CD14-positive monocyte (primary cell): ENCODE measurements around the gene PRAMEF12. TPM values are rescaled to one million over a fixed set of nuclear protein-coding genes. Genes with fewer than 3 reads are reported as not detected.

ENCODE experiments used
- DNase-seq, 3 donors: peaks; one replicate each; pipeline ENCODE4 v3.0.0-alpha.2; 2011 to 2022
- H2AFZ ChIP-seq: 2 replicates; pipeline ENCODE4 v1.6.0; 2012; ENCODE audit warnings: mild to moderate bottlenecking, low read depth, low read length, inconsistent platforms; ENCODE audit not compliant: insufficient read depth, poor library complexity, severe bottlenecking
- H3K27ac ChIP-seq, 2 donors: 1 replicate in 1 of 2; 2 replicates in 1 of 2; pipeline ENCODE4 v1.5.1; 2012 to 2013; ENCODE audit warnings: low read length in 2 of 2, control low read depth in 1 of 2, inconsistent platforms in 1 of 2, low read depth in 1 of 2, mild to moderate bottlenecking in 1 of 2
- H3K27me3 ChIP-seq, 2 donors: one replicate each; pipeline versions ENCODE4 v1.6.0 to v1.6.1; 2011 to 2013; ENCODE audit warnings: low read length in 2 of 2; ENCODE audit not compliant: control insufficient read depth in 2 of 2, insufficient read depth in 2 of 2
- H3K36me3 ChIP-seq, 2 donors: replicated peaks in 1 of 2; 1 replicate in 1 of 2; 2 replicates in 1 of 2; pipeline versions ENCODE4 v1.5.1 to v1.6.1; 2012 to 2013; ENCODE audit warnings: low read length in 2 of 2, control low read depth in 1 of 2, inconsistent platforms in 1 of 2, mild to moderate bottlenecking in 1 of 2; ENCODE audit not compliant: insufficient read depth in 2 of 2, control insufficient read depth in 1 of 2
- H3K4me1 ChIP-seq, 2 donors: 1 replicate in 1 of 2; 2 replicates in 1 of 2; pipeline versions ENCODE4 v1.5.1 to v1.6.1; 2012 to 2013; ENCODE audit warnings: low read length in 2 of 2, control low read depth in 1 of 2, inconsistent platforms in 1 of 2, mild to moderate bottlenecking in 1 of 2, moderate library complexity in 1 of 2; ENCODE audit not compliant: insufficient read depth in 2 of 2, control insufficient read depth in 1 of 2
- H3K4me2 ChIP-seq: replicated peaks from 2 replicates; pipeline ENCODE3; 2012; ENCODE audit warnings: low read length, moderate library complexity, mild to moderate bottlenecking; ENCODE audit not compliant: poor library complexity, severe bottlenecking; ENCODE audit errors: extremely low read depth
- H3K4me3 ChIP-seq, 3 experiments: fragments of 200-600 bp in 1 of 3; sonication (generic) in 1 of 3; replicated peaks in 1 of 3; 1 replicate in 2 of 3; 2 replicates in 1 of 3; pipeline ENCODE4 v1.5.1; 2011 to 2013; ENCODE audit warnings: low read length in 3 of 3, mild to moderate bottlenecking in 3 of 3, control low read depth in 2 of 3, low read depth in 2 of 3, inconsistent platforms in 1 of 3, moderate library complexity in 1 of 3
- H3K79me2 ChIP-seq: 2 replicates; pipeline ENCODE4 v1.6.0; 2012; ENCODE audit warnings: mild to moderate bottlenecking, control low read depth, inconsistent platforms, low read length, moderate library complexity; ENCODE audit not compliant: insufficient read depth
- H3K9ac ChIP-seq: 2 replicates; pipeline ENCODE4 v1.6.0; 2017; ENCODE audit warnings: low read length, mild to moderate bottlenecking; ENCODE audit not compliant: insufficient read depth, poor library complexity, severe bottlenecking
- H3K9me3 ChIP-seq, 2 donors: replicated peaks in 1 of 2; 1 replicate in 1 of 2; 2 replicates in 1 of 2; pipeline versions ENCODE4 v1.5.1 to v1.6.1; 2012 to 2013; ENCODE audit warnings: low read length in 2 of 2, control low read depth in 1 of 2; ENCODE audit not compliant: control insufficient read depth in 1 of 2, insufficient read depth in 1 of 2
- H4K20me1 ChIP-seq: 2 replicates; pipeline ENCODE4 v1.6.0; 2012; ENCODE audit warnings: mild to moderate bottlenecking, low read length, control low read depth, moderate library complexity; ENCODE audit not compliant: insufficient read depth
- H3K27ac Mint-ChIP-seq, 7 donors: one replicate each; pipeline ENCODE4 v1.8.0; 2020; ENCODE audit warnings: mild to moderate bottlenecking in 7 of 7, mixed read lengths in 7 of 7, moderate library complexity in 6 of 7, inconsistent platforms in 2 of 7
- H3K27me3 Mint-ChIP-seq, 3 donors: one replicate each; pipeline ENCODE4 v1.8.0; 2021 to 2022; ENCODE audit warnings: low read depth in 3 of 3, mild to moderate bottlenecking in 3 of 3, mixed read lengths in 3 of 3, moderate library complexity in 3 of 3, inconsistent platforms in 1 of 3
- H3K36me3 Mint-ChIP-seq, 2 donors: one replicate each; pipeline ENCODE4 v1.8.0; 2020; ENCODE audit warnings: mixed read lengths in 2 of 2, inconsistent platforms in 1 of 2, mild to moderate bottlenecking in 1 of 2
- H3K4me1 Mint-ChIP-seq: one replicate; pipeline ENCODE4 v1.8.0; 2020; ENCODE audit warnings: mild to moderate bottlenecking, mixed read lengths
- H3K4me3 Mint-ChIP-seq, 2 donors: one replicate each; pipeline ENCODE4 v1.8.0; 2020; ENCODE audit warnings: mild to moderate bottlenecking in 2 of 2, mixed read lengths in 2 of 2, moderate library complexity in 1 of 2
- H3K9me3 Mint-ChIP-seq, 7 donors: one replicate each; pipeline ENCODE4 v1.8.0; 2020 to 2022; ENCODE audit warnings: mixed read lengths in 7 of 7, mild to moderate bottlenecking in 6 of 7, moderate library complexity in 6 of 7, inconsistent platforms in 2 of 7
- CTCF ChIP-seq: fragments of 200-600 bp; IDR thresholded peaks from one replicate; pipeline ENCODE4 v1.8.0; 2022; ENCODE audit warnings: antibody characterized with exemption, mild to moderate bottlenecking
- WGBS: methylation state at CpG from one replicate; pipeline ENCODE4 v1.1.5; 2013; ENCODE audit warnings: missing lambda C conversion rate; ENCODE audit not compliant: insufficient coverage; 5-methylcytosine and 5-hydroxymethylcytosine counted together
- intact Hi-C, 2 donors: fragments of 100-400 bp; cut with micrococcal nuclease; formaldehyde crosslinking; loops; one replicate each; pipeline versions ENCODE4 v1.15.0 to v1.15.1; 2023
- polyA minus RNA-seq: library from RNA; depleted of rRNA, polyadenylated mRNA; stranded (reverse); fragments of >200 nt; gene quantifications from 2 replicates; pipeline ENCODE4 v1.2.3, GENCODE V29; 2012
- polyA plus RNA-seq, 3 donors: library from polyadenylated mRNA; depleted of rRNA in 1 of 3; unstranded in 2 of 3; stranded (reverse) in 1 of 3; fragments of 300-500 nt in 2 of 3; fragments of >200 nt in 1 of 3; fragmentation: Illumina TruSeq in 2 of 3; gene quantifications; 1 replicate in 2 of 3; 2 replicates in 1 of 3; pipeline ENCODE4 v1.2.3, GENCODE V29; 2012 to 2021
- total RNA-seq, 12 experiments: library from RNA in 1 of 12; stranded (reverse) in 1 of 12; fragments of 120-200 nt in 1 of 12; gene quantifications; one replicate each; pipeline ENCODE4 v1.2.4 and lab custom pipeline; 2013 to 2026; ENCODE audit warnings: mixed read lengths in 6 of 12, inconsistent platforms in 1 of 12

The PRAMEF12 gene
- not detected for total RNA-seq (2013)
- not detected for polyA plus RNA-seq
- polyA minus RNA-seq = not detected in 2 replicates
- total RNA-seq (lab: John Stamatoyannopoulos, UW) = 0 to 0.90 (median 0.04) reads per million in 11 experiments

- Mint-ChIP-seq H3K27ac (no peak within 1 kb of the TSS), H3K4me1 (no peaks in the 10 kb centered on the region), H3K4me3 (no peak within 1 kb of the TSS), H3K9me3 (peaks cover 0 to 9% (median 2%) of the 10 kb centered on the region in 7 donors), H3K27me3 (peaks cover 2 to 25% (median 5%) of the 10 kb centered on the region in 3 donors), H3K36me3 (no peaks in the 10 kb centered on the region)
- no peak for DNase-seq
- H3K4me1 ChIP-seq = no peaks in the 10 kb centered on the region
- H3K9ac ChIP-seq = no peak within 1 kb of the TSS
- H3K4me3 ChIP-seq = no peak within 1 kb of the TSS
- H3K4me2 ChIP-seq = no peak within 1 kb of the TSS
- H3K36me3 ChIP-seq = no peaks in the 10 kb centered on the region
- no peaks in the 10 kb centered on the region for H3K79me2 ChIP-seq
- no peaks in the 10 kb centered on the region for H4K20me1 ChIP-seq
- 91% methylated on average over 3 of the region's 5 CpGs for WGBS
- no peak within 1 kb of the TSS for H3K27ac ChIP-seq
- no peak for TF ChIP-seq CTCF
- intact Hi-C loops = no loop called here
- no peaks in the 10 kb centered on the region for H3K9me3 ChIP-seq
- H3K27me3 ChIP-seq = no peaks in the 10 kb centered on the region
- no peak within 1 kb of the TSS for H2AFZ ChIP-seq
These were observed at the start of gene PRAMEF12 for GRCh38 chr1:12773438-12773837. TSS of gene PRAMEF12 (plus strand) at chr1:12773738. CDS start at chr1:12774868, 1,130 bp downstream.

- Histone ChIP-seq H3K4me3 (no peak overlapping the region), H3K27ac (no peak overlapping the region), H3K9ac (no peak overlapping the region), H3K9me3 (peaks cover 0 to 6% of the 10 kb centered on the region in 2 donors), H2AFZ (no peak overlapping the region), H3K4me2 (no peak overlapping the region), H4K20me1 (no peaks in the 10 kb centered on the region), H3K4me1 (no peaks in the 10 kb centered on the region), H3K79me2 (no peaks in the 10 kb centered on the region), H3K27me3 (no peaks in the 10 kb centered on the region), H3K36me3 (no peaks in the 10 kb centered on the region)
- Mint-ChIP-seq H3K27me3 (peaks cover 9 to 12% (median 10%) of the 10 kb centered on the region in 3 donors), H3K4me1 (no peaks in the 10 kb centered on the region), H3K9me3 (peaks cover 4 to 30% (median 22%) of the 10 kb centered on the region in 7 donors), H3K36me3 (no peaks in the 10 kb centered on the region), H3K4me3 (no peak overlapping the region), H3K27ac (no peak overlapping the region)
- no CpG with 5 or more reads among the region's 2 CpGs for WGBS
- no peak for DNase-seq
- intact Hi-C loops = no loop called here
- no peak for TF ChIP-seq CTCF
These were observed 45.1 kb upstream of the PRAMEF12 start for GRCh38 chr1:12728391-12728790.
